ENCODE results near the gene CRYBG2.
A peak's percentile ranks its signal among the peaks of the same experiment; 100 is the strongest.
"Not testable (repeated sequence)": the region's sequence is repeated elsewhere in the genome, so short reads cannot be mapped to it uniquely, and the experiment has no call there.

Gene CRYBG2

DNA sequence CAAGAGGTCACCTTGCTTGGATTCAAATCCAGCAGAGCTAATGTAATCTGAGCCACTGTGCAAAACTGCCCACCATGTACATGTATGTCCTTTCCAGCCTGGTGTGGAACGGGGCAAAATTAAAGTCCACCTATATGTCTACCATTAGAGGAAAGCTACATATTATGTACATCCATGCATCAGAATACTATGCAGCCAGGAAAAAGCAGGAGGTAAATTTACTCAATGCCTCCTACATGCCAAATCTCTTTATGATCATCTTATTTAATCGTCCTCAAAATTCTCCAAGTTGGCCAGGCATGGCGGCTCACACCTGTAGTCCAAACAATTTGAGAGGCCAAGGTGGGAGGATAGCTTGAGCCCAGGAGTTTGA, 24.9 kb upstream of the CRYBG2 start:
- Histone ChIP-seq H3K27me3 (replicated peaks) (no peaks in the 10 kb centered on the region), H3K36me3 (replicated peaks) (no peaks in the 10 kb centered on the region), H3K27ac (no peak overlapping the region), H3K4me3 (ENCODE audit: low read depth, low read length) (no peak overlapping the region)
- in situ Hi-C loops (cut with HindIII; ENCODE audit: low pct_ligation_motif_present, low sequenced_read_pairs) = no loop called here
- DNase-seq = no peak
- TF ChIP-seq, protein P1, sequence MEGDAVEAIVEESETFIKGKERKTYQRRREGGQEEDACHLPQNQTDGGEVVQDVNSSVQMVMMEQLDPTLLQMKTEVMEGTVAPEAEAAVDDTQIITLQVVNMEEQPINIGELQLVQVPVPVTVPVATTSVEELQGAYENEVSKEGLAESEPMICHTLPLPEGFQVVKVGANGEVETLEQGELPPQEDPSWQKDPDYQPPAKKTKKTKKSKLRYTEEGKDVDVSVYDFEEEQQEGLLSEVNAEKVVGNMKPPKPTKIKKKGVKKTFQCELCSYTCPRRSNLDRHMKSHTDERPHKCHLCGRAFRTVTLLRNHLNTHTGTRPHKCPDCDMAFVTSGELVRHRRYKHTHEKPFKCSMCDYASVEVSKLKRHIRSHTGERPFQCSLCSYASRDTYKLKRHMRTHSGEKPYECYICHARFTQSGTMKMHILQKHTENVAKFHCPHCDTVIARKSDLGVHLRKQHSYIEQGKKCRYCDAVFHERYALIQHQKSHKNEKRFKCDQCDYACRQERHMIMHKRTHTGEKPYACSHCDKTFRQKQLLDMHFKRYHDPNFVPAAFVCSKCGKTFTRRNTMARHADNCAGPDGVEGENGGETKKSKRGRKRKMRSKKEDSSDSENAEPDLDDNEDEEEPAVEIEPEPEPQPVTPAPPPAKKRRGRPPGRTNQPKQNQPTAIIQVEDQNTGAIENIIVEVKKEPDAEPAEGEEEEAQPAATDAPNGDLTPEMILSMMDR (IDR thresholded peaks at IDR 0.05; ENCODE audit: low read depth, low read length, missing control alignments) = no peak

DNA sequence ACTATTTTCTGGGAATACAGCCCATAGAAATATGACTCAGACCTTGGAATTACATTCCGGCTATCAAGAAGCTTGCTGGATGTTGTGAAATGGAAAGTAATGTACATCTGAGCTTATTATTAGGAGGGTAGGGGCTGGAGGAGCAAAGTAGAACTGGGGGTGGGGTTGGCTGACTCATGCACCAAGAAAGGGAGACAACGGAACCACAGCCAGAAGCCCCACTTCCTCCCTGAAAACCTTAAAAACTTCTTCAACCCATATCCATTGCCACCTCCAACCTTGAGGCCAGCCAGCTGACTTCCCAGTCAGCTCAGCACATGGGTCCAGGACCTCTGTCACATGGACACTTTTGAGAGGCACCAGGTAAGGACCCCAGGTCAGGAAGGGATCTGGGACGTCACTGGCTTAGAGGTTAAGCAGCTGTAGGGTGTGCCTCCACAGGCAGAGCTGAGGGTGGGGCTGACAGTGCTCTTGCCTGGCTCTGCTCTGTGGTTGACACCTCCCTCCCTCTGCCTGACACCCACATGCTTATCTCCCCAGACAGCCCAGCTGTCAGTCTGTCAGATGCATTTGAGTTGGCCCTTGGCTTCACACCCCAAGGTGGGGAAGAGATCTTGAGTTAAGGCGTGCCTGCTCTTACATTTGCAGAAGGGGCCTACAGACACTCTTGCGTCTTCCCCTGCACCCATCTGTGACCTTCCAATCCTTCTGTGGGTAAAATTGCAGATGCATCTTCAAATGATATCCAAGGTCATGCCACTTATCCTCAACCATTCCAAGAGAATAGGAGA, 24.4 kb upstream of the CRYBG2 start:
- in situ Hi-C loops (cut with HindIII; ENCODE audit: low pct_ligation_motif_present, low sequenced_read_pairs) = no loop called here
- TF ChIP-seq, protein P1 (IDR thresholded peaks at IDR 0.05; ENCODE audit: low read depth, low read length, missing control alignments) = no peak
- Histone ChIP-seq H3K27me3 (replicated peaks) (no peaks in the 10 kb centered on the region), H3K27ac (peak overlapping the region; percentile 69), H3K4me3 (ENCODE audit: low read depth, low read length) (no peak overlapping the region), H3K36me3 (replicated peaks) (no peaks in the 10 kb centered on the region)
- peak; percentile 94 for DNase-seq

DNA sequence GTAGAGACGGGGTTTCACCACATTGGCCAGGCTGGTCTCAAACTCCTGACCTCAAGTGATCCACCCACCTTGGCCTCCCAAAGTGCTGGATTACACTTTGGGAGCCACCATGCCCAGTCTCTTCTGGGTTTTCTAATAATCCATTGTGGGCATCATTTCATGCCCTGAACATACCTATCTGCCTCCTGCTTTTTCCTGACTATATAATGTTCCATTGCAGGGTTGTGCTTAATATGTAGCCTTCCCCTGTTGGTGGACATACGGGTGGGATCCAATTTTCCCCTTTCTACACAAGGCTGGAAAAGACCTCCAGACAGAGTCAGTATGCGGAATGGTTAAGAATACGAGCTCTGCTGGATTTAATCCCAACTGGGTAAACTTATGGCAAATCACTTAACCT, 22.1 kb upstream of the CRYBG2 start:
- Histone ChIP-seq H3K27ac (no peak overlapping the region), H3K36me3 (replicated peaks) (no peaks in the 10 kb centered on the region), H3K27me3 (replicated peaks) (no peaks in the 10 kb centered on the region), H3K4me3 (ENCODE audit: low read depth, low read length) (no peak overlapping the region)
- in situ Hi-C loops (cut with HindIII; ENCODE audit: low pct_ligation_motif_present, low sequenced_read_pairs) = no loop called here
- TF ChIP-seq, protein P1 (IDR thresholded peaks at IDR 0.05; ENCODE audit: low read depth, low read length, missing control alignments) = no peak
- DNase-seq = no peak

DNA sequence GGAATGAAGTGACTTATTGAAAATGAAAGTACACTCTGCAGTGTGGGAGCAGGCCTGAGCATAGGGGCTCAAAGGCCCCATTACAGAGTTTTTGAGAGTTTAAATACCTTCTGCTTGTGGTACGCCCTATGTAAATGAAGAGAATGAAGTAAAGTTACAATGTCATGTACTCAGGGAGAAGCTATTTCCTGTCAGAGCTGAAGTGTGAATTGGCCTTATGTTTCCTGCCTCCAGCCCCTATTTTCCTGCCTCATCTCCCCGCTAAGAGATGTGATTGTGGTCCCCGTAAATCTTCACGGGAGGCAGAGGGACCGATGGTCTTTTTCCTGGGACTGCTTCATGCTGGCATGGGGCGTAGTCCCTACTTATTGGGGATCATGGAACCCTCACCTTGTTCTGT, 21.2 kb upstream of the CRYBG2 start:
- H3K27me3 ChIP-seq (replicated peaks) = no peaks in the 10 kb centered on the region
- H3K4me3 ChIP-seq (ENCODE audit: low read depth, low read length) = no peak overlapping the region
- in situ Hi-C loops (cut with HindIII; ENCODE audit: low pct_ligation_motif_present, low sequenced_read_pairs) = no loop called here
- DNase-seq = no peak
- H3K36me3 ChIP-seq (replicated peaks) = no peaks in the 10 kb centered on the region
- TF ChIP-seq, protein P1 (IDR thresholded peaks at IDR 0.05; ENCODE audit: low read depth, low read length, missing control alignments) = no peak
- no peak overlapping the region for H3K27ac ChIP-seq

DNA sequence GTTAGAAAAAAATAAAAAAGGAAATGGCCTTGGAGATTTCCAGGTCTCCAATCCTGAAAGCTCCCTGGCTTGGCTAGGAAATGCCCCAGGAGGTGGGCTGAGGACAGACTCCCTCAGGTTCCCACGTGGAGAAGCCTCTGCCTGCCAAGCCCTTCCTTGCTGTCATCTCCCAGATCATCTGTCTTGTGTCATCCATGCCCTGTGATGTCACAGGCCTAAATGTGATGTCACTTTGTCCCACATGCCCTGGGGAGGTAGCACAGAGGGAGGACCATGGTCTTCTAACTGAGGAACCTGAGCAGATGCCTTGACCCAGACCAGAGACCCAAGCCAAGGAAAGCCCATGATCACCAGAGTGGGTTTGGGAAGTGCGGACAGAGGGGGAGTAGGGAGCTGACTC, 20.4 kb upstream of the CRYBG2 start:
- H3K36me3 ChIP-seq (replicated peaks); H3K4me3 ChIP-seq (ENCODE audit: low read depth, low read length); DNase-seq; in situ Hi-C loops (cut with HindIII; ENCODE audit: low pct_ligation_motif_present, low sequenced_read_pairs); H3K27me3 ChIP-seq (replicated peaks); H3K27ac ChIP-seq: not testable (repeated sequence)

DNA sequence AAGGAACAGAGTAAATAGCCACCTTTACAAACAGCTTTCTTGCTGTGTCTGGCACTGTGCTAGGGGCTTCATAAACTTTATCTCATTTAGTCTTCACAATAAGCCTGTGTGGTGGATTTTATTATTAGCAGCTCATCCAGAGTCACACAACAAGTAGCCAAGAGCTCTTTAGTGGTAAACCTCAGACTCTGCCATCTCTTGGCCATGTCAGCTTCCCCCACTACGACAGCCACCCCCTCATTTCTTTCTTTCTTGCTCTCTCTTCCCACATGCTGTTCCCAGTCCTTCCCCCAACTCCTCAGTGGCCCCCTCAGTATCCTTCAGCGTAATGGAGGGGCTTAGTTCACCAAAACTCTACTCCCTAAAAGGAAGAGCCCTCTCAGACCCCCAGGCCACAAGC, 19.9 kb upstream of the CRYBG2 start:
- TF ChIP-seq, protein P1 (IDR thresholded peaks at IDR 0.05; ENCODE audit: low read depth, low read length, missing control alignments) = no peak
- Histone ChIP-seq H3K36me3 (replicated peaks) (no peaks in the 10 kb centered on the region), H3K4me3 (ENCODE audit: low read depth, low read length) (no peak overlapping the region), H3K27ac (no peak overlapping the region), H3K27me3 (replicated peaks) (no peaks in the 10 kb centered on the region)
- no peak for DNase-seq
- in situ Hi-C loops (cut with HindIII; ENCODE audit: low pct_ligation_motif_present, low sequenced_read_pairs) = no loop called here
